IMR-90 (cell line): ENCODE data around the gene RPL36. TPM values are rescaled to one million over a fixed set of nuclear protein-coding genes. Genes with fewer than 3 reads are reported as not detected.

Experiments
- ATAC-seq: fragments of 200-7000 bp; cut with Tn5 transposase; 2 replicates; pipeline ENCODE4 v1.9.1; 2020; ENCODE audit warnings: low read depth, mild to moderate bottlenecking, moderate library complexity
- BruUV-seq: library from RNA; stranded (reverse); fragments of 400-500 nt; replicated peaks from 2 replicates; lab custom pipeline; 2021; lab: Mats Ljungman, UMichigan
- CTCF ChIA-PET: fragments of 300-600 bp; formaldehyde crosslinking; extraction: SDS; loops from one replicate; lab custom pipeline; 2021; ENCODE audit warnings: antibody characterized with exemption; lab: Yijun Ruan, JAX
- POLR2A ChIA-PET: fragments of 300-600 bp; sonication (Branson Sonifier 250); formaldehyde crosslinking; loops from one replicate; lab custom pipeline; 2022; ENCODE audit warnings: antibody characterized with exemption; ENCODE audit not compliant: unreplicated experiment; lab: Charles Lee
- DNase-seq: peaks from one replicate; pipeline ENCODE4 v3.0.0; 2013
- H2AFZ ChIP-seq: replicated peaks from 2 replicates; pipeline ENCODE3; 2013; ENCODE audit warnings: low read length, mild to moderate bottlenecking; ENCODE audit not compliant: poor library complexity
- H2AK5ac ChIP-seq: 2 replicates; pipeline ENCODE4 v1.6.1; 2013; ENCODE audit warnings: low read depth, low read length, inconsistent platforms
- H2AK9ac ChIP-seq: replicated peaks from 2 replicates; pipeline ENCODE3; 2013; ENCODE audit warnings: mild to moderate bottlenecking, low read depth, low read length, moderate library complexity; ENCODE audit not compliant: poor library complexity
- H2BK120ac ChIP-seq: 2 replicates; pipeline ENCODE4 v1.6.1; 2013; ENCODE audit warnings: low read depth, low read length, inconsistent platforms
- H2BK15ac ChIP-seq: 3 replicates; pipeline ENCODE4 v1.6.1; 2013; ENCODE audit warnings: low read depth, low read length, inconsistent platforms
- H2BK20ac ChIP-seq: 2 replicates; pipeline ENCODE4 v1.6.1; 2013; ENCODE audit warnings: low read depth, mild to moderate bottlenecking, inconsistent platforms, low read length, moderate library complexity
- H2BK5ac ChIP-seq: 2 replicates; pipeline ENCODE4 v1.6.1; 2013; ENCODE audit warnings: mild to moderate bottlenecking, low read depth, low read length, inconsistent platforms; ENCODE audit not compliant: poor library complexity, severe bottlenecking
- H3K14ac ChIP-seq: replicated peaks from 2 replicates; pipeline ENCODE4 v1.6.1; 2013; ENCODE audit warnings: low read depth, low read length, inconsistent platforms
- H3K18ac ChIP-seq: 2 replicates; pipeline ENCODE4 v1.6.1; 2013; ENCODE audit warnings: low read depth, low read length, control low read depth
- H3K23ac ChIP-seq: 2 replicates; pipeline ENCODE4 v1.6.1; 2013; ENCODE audit warnings: low read depth, low read length, inconsistent platforms
- H3K27ac ChIP-seq: 2 replicates; pipeline ENCODE4 v1.5.1; 2013; ENCODE audit warnings: mild to moderate bottlenecking, control low read depth, low read length; ENCODE audit not compliant: insufficient read depth
- H3K27me3 ChIP-seq: 2 replicates; pipeline ENCODE4 v1.6.1; 2013; ENCODE audit warnings: low read length; ENCODE audit not compliant: control insufficient read depth, insufficient read depth
- H3K36me3 ChIP-seq: 2 replicates; pipeline ENCODE4 v1.6.1; 2013; ENCODE audit warnings: low read length, mixed read lengths; ENCODE audit not compliant: control insufficient read depth, insufficient read depth
- H3K4ac ChIP-seq: 2 replicates; pipeline ENCODE4 v1.6.1; 2013; ENCODE audit warnings: low read depth, low read length, inconsistent platforms
- H3K4me1 ChIP-seq: 2 replicates; pipeline ENCODE4 v1.6.1; 2013; ENCODE audit warnings: low read length, mixed read lengths; ENCODE audit not compliant: control insufficient read depth, insufficient read depth
- H3K4me2 ChIP-seq: 2 replicates; pipeline ENCODE4 v1.6.1; 2013; ENCODE audit warnings: low read depth, mild to moderate bottlenecking, control low read depth, low read length, moderate library complexity
- H3K4me3 ChIP-seq: 2 replicates; pipeline ENCODE4 v1.5.1; 2013; ENCODE audit warnings: low read depth, mild to moderate bottlenecking, control low read depth, low read length, moderate library complexity; ENCODE audit not compliant: insufficient read depth
- H3K56ac ChIP-seq: 2 replicates; pipeline ENCODE4 v1.6.1; 2013; ENCODE audit warnings: low read length, inconsistent platforms; ENCODE audit not compliant: insufficient read depth; ENCODE audit errors: extremely low read depth
- H3K79me1 ChIP-seq, 2 experiments: 2 replicates each; pipeline ENCODE4 v1.6.1; 2013; ENCODE audit warnings: low read length in 2 of 2, inconsistent platforms in 1 of 2, low read depth in 1 of 2
- H3K9ac ChIP-seq: 2 replicates; pipeline ENCODE4 v1.6.1; 2013; ENCODE audit warnings: low read depth, low read length, control low read depth
- H3K9me1 ChIP-seq: 2 replicates; pipeline ENCODE4 v1.6.1; 2013; ENCODE audit warnings: low read length, inconsistent platforms; ENCODE audit not compliant: insufficient read depth
- H3K9me3 ChIP-seq: 2 replicates; pipeline ENCODE4 v1.6.1; 2013; ENCODE audit warnings: low read length; ENCODE audit not compliant: control insufficient read depth, insufficient read depth
- H4K20me1 ChIP-seq: 2 replicates; pipeline ENCODE4 v1.6.1; 2013; ENCODE audit warnings: low read length, inconsistent platforms; ENCODE audit not compliant: insufficient read depth
- H4K5ac ChIP-seq: 2 replicates; pipeline ENCODE4 v1.6.1; 2013; ENCODE audit warnings: mild to moderate bottlenecking, low read depth, low read length, control low read depth
- H4K8ac ChIP-seq, 2 experiments: 2 replicates each; pipeline ENCODE4 v1.6.1; 2013; ENCODE audit warnings: low read depth in 2 of 2, low read length in 2 of 2, control low read depth in 1 of 2, inconsistent platforms in 1 of 2
- H4K91ac ChIP-seq: 2 replicates; pipeline ENCODE4 v1.6.1; 2013; ENCODE audit warnings: low read depth, low read length, inconsistent platforms; ENCODE audit not compliant: insufficient read depth
- BHLHE40 ChIP-seq: fragments of 150-350 bp; IDR thresholded peaks from 2 replicates; pipeline ENCODE4 v1.6.1; 2016; ENCODE audit warnings: mild to moderate bottlenecking, low read depth, low read length
- CEBPB ChIP-seq: IDR thresholded peaks from 2 replicates; pipeline ENCODE4 v1.6.1; 2012; ENCODE audit warnings: low read depth, low read length, improper control_type of control experiment
- CHD1 ChIP-seq: IDR thresholded peaks from 2 replicates; pipeline ENCODE4 v1.6.1; 2012; ENCODE audit warnings: low read depth, low read length, improper control_type of control experiment
- CTCF ChIP-seq: conservative IDR thresholded peaks from 2 replicates; pipeline ENCODE4 v1.5.1; 2012; ENCODE audit warnings: mild to moderate bottlenecking, low read depth, low read length, improper control_type of control experiment
- MAFK ChIP-seq: IDR thresholded peaks from 2 replicates; pipeline ENCODE4 v1.6.1; 2012; ENCODE audit warnings: low read depth, low read length, improper control_type of control experiment
- MAZ ChIP-seq: IDR thresholded peaks from 2 replicates; pipeline ENCODE4 v1.6.1; 2012; ENCODE audit warnings: low read depth, mild to moderate bottlenecking, low read length, improper control_type of control experiment, moderate library complexity, borderline replicate concordance
- MXI1 ChIP-seq: IDR thresholded peaks from 2 replicates; pipeline ENCODE4 v1.6.1; 2012; ENCODE audit warnings: low read depth, mild to moderate bottlenecking, low read length, moderate library complexity, borderline replicate concordance
- POLR2A ChIP-seq: IDR thresholded peaks from 2 replicates; pipeline ENCODE4 v1.6.1; 2012; ENCODE audit warnings: mild to moderate bottlenecking, low read depth, low read length
- SMC3 ChIP-seq: fragments of 150-350 bp; IDR thresholded peaks from 2 replicates; pipeline ENCODE4 v1.6.1; 2016; ENCODE audit warnings: low read depth, mild to moderate bottlenecking, antibody characterized with exemption, low read length, moderate library complexity
- WGBS, 2 experiments: methylation state at CpG; one replicate each; pipeline versions ENCODE4 v1.1.5 to v1.1.7; 2013; ENCODE audit warnings: missing lambda C conversion rate in 2 of 2; ENCODE audit not compliant: insufficient read length in 1 of 2; ENCODE audit errors: extremely low coverage in 2 of 2; 5-methylcytosine and 5-hydroxymethylcytosine counted together
- dilution Hi-C: fragments of 300-500 bp; cut with HindIII; formaldehyde crosslinking; loops from one replicate; pipeline ENCODE4 v1.14.3; 2018; ENCODE audit warnings: low sequenced_read_pairs; ENCODE audit not compliant: unreplicated experiment
- in situ Hi-C: fragments of 300-500 bp; cut with MboI; formaldehyde crosslinking; loops from 3 replicates; pipeline ENCODE4 v1.14.3; 2019; ENCODE audit warnings: low sequenced_read_pairs, inconsistent platforms, mixed read lengths
- intact Hi-C: fragments of 100-400 bp; cut with micrococcal nuclease; formaldehyde crosslinking; loops from 2 replicates; pipeline ENCODE4 v1.10.0; 2022
- polyA plus RNA-seq, 3 experiments: library from polyadenylated mRNA; depleted of rRNA; stranded (reverse); fragments of >200 nt; gene quantifications; 2 replicates each; pipeline ENCODE4 v1.2.3, GENCODE V29; 2012; ENCODE audit warnings: low replicate concordance in 1 of 3
- total RNA-seq: library from RNA; depleted of rRNA; stranded (reverse); fragments of >200 nt; gene quantifications from 2 replicates; pipeline ENCODE4 v1.2.3, GENCODE V29; 2012
- TF ChIP-seq, protein P1 (sequence below): fragments of 150-350 bp; IDR thresholded peaks from 2 replicates; pipeline ENCODE4 v1.6.1; 2016; ENCODE audit warnings: low read depth, mild to moderate bottlenecking, low read length, moderate library complexity, borderline replicate concordance

The RPL36 gene
- total and polyA plus RNA-seq, 2 of the 4 experiments (the other 2 are of a cell fraction) = 232 to 757 TPM

DNA sequence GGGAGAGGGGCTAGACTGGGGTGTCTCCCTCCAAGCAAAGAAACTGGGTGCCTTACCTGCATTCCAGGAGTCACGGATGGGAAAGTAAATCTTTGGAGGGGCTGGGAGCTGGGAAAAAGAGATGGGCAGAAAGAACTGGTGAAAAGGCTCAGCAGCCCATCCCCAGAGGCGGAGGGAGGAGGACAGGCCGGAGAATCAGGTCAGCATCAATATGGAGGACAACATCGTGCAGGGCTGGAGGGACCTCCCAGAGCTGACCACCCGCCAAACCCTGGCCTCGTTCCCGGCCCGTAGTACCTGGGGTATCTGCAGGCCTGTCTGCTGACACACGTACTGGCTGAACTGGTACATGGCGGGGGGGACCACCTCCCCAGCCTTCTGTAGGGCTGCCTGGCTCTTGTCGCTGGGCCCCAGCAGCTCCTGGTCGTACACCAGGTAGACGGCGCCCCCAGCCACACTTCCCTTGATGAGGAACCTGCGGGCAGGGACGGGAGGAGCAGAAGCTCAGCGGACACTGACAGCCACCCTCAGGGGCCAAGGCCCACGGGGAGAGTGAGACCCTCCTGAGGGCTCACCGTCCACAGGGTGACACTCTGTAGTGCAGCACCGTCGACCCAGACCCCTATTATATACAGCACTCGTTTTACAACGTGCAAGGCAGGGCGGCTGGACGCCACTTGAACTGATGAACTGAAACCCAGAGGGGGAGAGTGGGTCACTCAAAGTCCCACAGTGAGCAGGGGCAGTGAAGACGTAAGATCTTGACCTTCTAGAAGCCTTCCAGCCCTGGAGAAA, 10.6 kb upstream of the RPL36 start:
- Histone ChIP-seq H4K5ac (peak overlapping the region; percentile 85), H3K4me2 (peak overlapping the region; percentile 99), H2BK5ac (peak overlapping the region; percentile 58), H3K36me3 (no peaks in the 10 kb centered on the region), H3K18ac (peak overlapping the region; percentile 53), H3K14ac (peak overlapping the region; percentile 68), H3K9me1 (peaks cover 7% of the 10 kb centered on the region; the same call in 1 of the 2 replicates), H3K9ac (peak overlapping the region; percentile 79), H3K27me3 (no peaks in the 10 kb centered on the region), H2BK15ac (no peak overlapping the region), H2AK9ac (peak overlapping the region; percentile 97), H2AK5ac (peak overlapping the region; percentile 87), H3K23ac (peak overlapping the region; percentile 75), H3K27ac (peak overlapping the region; percentile 69), H3K56ac (peak overlapping the region; percentile 86; the same call in 1 of the 2 replicates), H3K79me1 (peaks cover 15 to 19% of the 10 kb centered on the region in 2 experiments; a peak in 3 of 4 replicates), H2BK20ac (no peak overlapping the region), H3K4me3 (peak overlapping the region; percentile 75), H2AFZ (peak overlapping the region; percentile 97), H4K91ac (peak overlapping the region; percentile 87), H3K4ac (peak overlapping the region; percentile 85), H3K4me1 (peaks cover 7% of the 10 kb centered on the region), H2BK120ac (peak overlapping the region; percentile 22; the same call in 1 of the 2 replicates), H3K9me3 (no peaks in the 10 kb centered on the region), H4K8ac (peak overlapping the region; percentile 88 to 95), H4K20me1 (no peaks in the 10 kb centered on the region; the same call in 1 of the 2 replicates)
- dilution Hi-C loops (no loop called here), intact Hi-C loops (no loop called here), in situ Hi-C loops (no loop called here)
- ChIA-PET CTCF (no interaction called here), POLR2A (no interaction called here)
- no peak for DNase-seq
- TF ChIP-seq, protein P1, sequence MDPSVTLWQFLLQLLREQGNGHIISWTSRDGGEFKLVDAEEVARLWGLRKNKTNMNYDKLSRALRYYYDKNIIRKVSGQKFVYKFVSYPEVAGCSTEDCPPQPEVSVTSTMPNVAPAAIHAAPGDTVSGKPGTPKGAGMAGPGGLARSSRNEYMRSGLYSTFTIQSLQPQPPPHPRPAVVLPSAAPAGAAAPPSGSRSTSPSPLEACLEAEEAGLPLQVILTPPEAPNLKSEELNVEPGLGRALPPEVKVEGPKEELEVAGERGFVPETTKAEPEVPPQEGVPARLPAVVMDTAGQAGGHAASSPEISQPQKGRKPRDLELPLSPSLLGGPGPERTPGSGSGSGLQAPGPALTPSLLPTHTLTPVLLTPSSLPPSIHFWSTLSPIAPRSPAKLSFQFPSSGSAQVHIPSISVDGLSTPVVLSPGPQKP = no peak
- TF ChIP-seq SMC3 (no peak), BHLHE40 (no peak), MXI1 (no peak), CTCF (no peak), MAFK (no peak), CEBPB (no peak), POLR2A (no peak), MAZ (no peak), CHD1 (no peak)
- BruUV-seq = no TSS peak
- ATAC-seq = no peak; the same call in 1 of the 2 replicates
- 51% methylated on average over 10 of the region's 26 CpGs; no CpG with 5 or more reads in 1 of the 2 experiments for WGBS, 2 experiments
